Astrocyte of the cerebellum (primary cell): ENCODE measurements around the gene SHROOM4.

Experiments
- DNase-seq: peaks from one replicate; pipeline ENCODE4 v3.0.0-alpha.2; 2011; ENCODE audit warnings: low read depth
- H3K4me3 ChIP-seq: 2 replicates; pipeline ENCODE4 v1.5.1; 2011; ENCODE audit warnings: mild to moderate bottlenecking, low read depth, low read length, moderate library complexity
- CTCF ChIP-seq: IDR thresholded peaks from 2 replicates; pipeline ENCODE4 v1.5.1; 2012; ENCODE audit warnings: low read length, low read depth, moderate library complexity, mild to moderate bottlenecking; ENCODE audit errors: missing control alignments
- in situ Hi-C: cut with HindIII; loops from 2 replicates; pipeline ENCODE4 v1.10.0; 2017; ENCODE audit warnings: low sequenced_read_pairs

Gene SHROOM4

DNA sequence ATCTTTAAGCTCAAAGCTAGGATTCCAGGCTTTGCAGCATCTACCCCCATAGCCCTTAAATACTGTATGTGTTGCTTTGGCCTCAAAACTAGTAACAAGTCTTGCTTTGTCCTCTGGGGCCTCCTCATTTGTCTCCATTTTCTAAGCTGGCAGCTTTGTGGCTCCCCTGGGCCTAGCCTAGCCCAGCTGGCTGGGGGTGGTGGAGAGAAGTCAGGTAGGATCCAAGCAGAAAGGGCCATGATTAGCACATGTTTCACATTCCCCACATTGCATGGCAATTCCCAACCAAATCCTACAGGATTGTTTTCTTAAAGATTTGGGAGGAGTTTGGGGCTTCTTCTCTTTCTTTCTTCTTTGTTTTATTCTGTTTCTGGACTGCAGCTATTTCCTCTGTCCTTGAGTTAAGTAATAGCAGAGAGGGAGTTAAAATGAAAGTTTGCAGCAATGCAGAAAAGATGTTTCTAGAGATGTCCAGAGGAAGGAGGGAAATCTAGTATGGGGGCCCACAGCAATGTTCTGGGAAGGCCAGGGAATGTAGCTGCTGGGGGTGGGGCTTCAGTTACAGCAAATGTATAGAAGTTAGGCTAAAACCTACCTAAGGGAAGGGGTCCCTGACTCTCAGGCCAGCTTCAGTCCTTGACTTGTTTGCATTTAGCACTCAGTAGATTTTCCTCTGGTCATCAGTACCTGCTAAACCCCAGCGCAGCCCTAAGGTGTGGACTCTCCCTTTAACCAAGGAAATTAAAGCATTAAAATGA is 92.1 kb downstream of the SHROOM4 start:
- DNase-seq = no peak
- TF ChIP-seq CTCF = no peak
- in situ Hi-C loops = no loop called here
- H3K4me3 ChIP-seq = no peak overlapping the region

- DNase-seq = no peak
- H3K4me3 ChIP-seq = no peak overlapping the region
- TF ChIP-seq CTCF = no peak
- in situ Hi-C loops = no loop called here
These were observed 94.4 kb downstream of the SHROOM4 start for GRCh38 chrX:50719614-50720013.

GRCh38 chrX:50718776-50719175 is 95.2 kb downstream of the SHROOM4 start:
- TF ChIP-seq CTCF = no peak
- no peak overlapping the region for H3K4me3 ChIP-seq
- no peak for DNase-seq
- in situ Hi-C loops = no loop called here

DNA sequence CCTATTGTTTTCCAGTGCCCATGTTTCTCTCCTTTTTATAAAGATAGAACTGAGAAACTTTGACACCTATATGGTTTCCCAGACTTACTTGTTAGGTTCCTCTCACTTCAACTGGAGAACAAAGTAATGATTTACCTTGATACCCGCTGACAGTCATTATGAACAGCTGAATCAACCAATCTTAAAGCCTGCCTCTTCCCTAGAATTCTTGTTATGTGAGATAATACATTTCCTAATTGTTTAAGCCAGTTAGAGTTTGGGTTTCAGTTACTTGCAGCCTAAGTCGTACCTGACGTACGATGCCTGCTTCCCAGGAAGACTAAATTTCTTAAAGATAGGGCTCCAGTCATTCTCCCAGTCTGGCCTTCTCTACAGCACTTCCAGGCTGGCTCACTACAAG is 97.3 kb downstream of the SHROOM4 start:
- no peak for TF ChIP-seq CTCF
- H3K4me3 ChIP-seq = no peak overlapping the region
- no peak for DNase-seq
- in situ Hi-C loops = no loop called here

- no peak overlapping the region for H3K4me3 ChIP-seq
- no peak for TF ChIP-seq CTCF
- in situ Hi-C loops = no loop called here
- no peak for DNase-seq
These were observed 101.2 kb downstream of the SHROOM4 start for GRCh38 chrX:50712777-50713176.

DNA sequence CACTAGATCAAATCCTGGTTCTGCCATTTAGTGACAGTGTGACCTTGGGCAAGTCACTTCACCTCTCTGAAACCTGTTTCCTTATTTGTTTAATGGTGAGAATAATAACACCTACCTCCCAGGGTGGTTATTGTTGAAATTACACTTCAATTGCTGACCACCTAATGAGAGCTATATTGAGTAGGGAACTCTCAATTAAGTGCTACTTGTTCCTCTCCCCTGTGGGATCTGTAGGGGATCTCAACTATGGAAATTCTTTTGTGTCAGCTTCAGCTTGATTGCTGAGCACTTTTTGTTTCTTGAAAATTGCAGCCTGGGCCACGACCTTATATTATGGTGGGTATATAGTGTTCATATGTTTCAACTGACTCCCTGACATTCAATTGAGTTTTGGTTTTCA is 102.1 kb downstream of the SHROOM4 start:
- in situ Hi-C loops = no loop called here
- TF ChIP-seq CTCF = no peak

More for the DNA sequence above, 102.1 kb downstream of the SHROOM4 start:
- no peak for DNase-seq
- no peak overlapping the region for H3K4me3 ChIP-seq
